Esophagus muscularis mucosa (tissue), 4 donors: ENCODE data around the gene ST3GAL3.

ENCODE experiments used
- EP300 ChIP-seq: sonication (generic); formaldehyde crosslinking; IDR thresholded peaks from one replicate; pipeline ENCODE4 v1.6.1; 2017; ENCODE audit warnings: antibody characterized with exemption
- POLR2A ChIP-seq: fragments of 450-650 bp; IDR thresholded peaks from one replicate; pipeline ENCODE4 v1.6.1; 2017; ENCODE audit warnings: antibody characterized with exemption, moderate library complexity, mild to moderate bottlenecking, low read depth
- POLR2AphosphoS5 ChIP-seq, 2 donors: sonication (generic); formaldehyde crosslinking; IDR thresholded peaks; one replicate each; pipeline ENCODE4 v1.6.1; 2017; ENCODE audit warnings: antibody characterized with exemption in 2 of 2
- TF ChIP-seq, protein P1 (sequence below), 3 experiments: fragments of 200-600 bp in 2 of 3; fragments of 450-650 bp in 1 of 3; sonication (generic) in 2 of 3; IDR thresholded peaks; one replicate each; pipeline ENCODE4 v1.5.1; 2017 to 2019; ENCODE audit warnings: antibody characterized with exemption in 3 of 3, mild to moderate bottlenecking in 2 of 3, moderate library complexity in 1 of 3

DNA sequence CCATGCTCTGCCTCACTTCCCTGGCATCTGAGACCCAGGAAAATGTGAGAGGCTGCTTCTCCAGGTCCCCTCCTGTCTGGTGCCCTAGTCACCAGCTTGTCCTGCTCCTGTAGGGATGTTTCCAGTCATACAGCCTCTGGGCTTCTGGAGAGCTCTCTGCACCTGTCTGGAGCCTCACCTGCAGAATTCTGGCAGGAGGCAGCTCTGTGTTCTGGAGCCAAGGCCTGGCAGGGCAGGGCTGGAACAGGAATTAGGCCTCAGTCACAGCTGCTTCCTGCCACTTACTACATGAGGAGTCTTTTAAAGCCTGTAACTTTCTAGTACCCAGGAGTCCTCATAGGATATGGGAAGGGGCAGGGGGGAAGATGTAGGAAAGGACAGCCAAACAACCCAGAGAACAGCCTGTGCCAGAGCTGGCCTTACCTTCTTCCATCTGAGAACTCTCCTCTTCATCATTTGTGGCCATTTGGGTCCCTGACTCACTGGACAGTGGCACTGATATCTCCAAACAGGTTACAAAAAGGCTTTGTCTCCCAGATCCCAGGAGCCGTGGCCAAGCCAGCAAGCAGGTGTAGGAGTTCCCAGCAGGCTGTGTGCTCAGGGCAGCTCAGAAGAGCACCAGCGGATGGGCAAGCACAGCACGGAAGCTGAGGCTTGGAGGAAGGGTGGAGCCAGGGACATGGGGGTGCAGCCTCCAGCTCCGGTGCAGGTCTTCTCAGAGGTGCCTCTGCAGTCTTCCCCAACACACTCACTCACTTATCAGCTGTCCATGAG is 194.9 kb downstream of the ST3GAL3 start:
- TF ChIP-seq POLR2A (no peak), POLR2AphosphoS5 (IDR thresholded peaks at IDR 0.05) (no peak), EP300 (no peak)
- TF ChIP-seq, protein P1, sequence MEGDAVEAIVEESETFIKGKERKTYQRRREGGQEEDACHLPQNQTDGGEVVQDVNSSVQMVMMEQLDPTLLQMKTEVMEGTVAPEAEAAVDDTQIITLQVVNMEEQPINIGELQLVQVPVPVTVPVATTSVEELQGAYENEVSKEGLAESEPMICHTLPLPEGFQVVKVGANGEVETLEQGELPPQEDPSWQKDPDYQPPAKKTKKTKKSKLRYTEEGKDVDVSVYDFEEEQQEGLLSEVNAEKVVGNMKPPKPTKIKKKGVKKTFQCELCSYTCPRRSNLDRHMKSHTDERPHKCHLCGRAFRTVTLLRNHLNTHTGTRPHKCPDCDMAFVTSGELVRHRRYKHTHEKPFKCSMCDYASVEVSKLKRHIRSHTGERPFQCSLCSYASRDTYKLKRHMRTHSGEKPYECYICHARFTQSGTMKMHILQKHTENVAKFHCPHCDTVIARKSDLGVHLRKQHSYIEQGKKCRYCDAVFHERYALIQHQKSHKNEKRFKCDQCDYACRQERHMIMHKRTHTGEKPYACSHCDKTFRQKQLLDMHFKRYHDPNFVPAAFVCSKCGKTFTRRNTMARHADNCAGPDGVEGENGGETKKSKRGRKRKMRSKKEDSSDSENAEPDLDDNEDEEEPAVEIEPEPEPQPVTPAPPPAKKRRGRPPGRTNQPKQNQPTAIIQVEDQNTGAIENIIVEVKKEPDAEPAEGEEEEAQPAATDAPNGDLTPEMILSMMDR (IDR thresholded peaks at IDR 0.05), result no peak
